Colonic mucosa (tissue), 4 donors: Measurements from ENCODE around the gene PLEKHG5. TPM values are rescaled to one million over a fixed set of nuclear protein-coding genes. Genes with fewer than 3 reads are reported as not detected.

Experiments
- DNase-seq: peaks from one replicate; pipeline ENCODE4 v3.0.0-alpha.2; 2020
- H3K27ac ChIP-seq: fragments of 200-600 bp; one replicate; pipeline ENCODE4 v1.8.0; 2021
- H3K27me3 ChIP-seq: fragments of 200-600 bp; one replicate; pipeline ENCODE4 v1.8.0; 2021
- H3K36me3 ChIP-seq: fragments of 200-600 bp; one replicate; pipeline ENCODE4 v1.8.0; 2021
- H3K4me1 ChIP-seq: fragments of 200-600 bp; one replicate; pipeline ENCODE4 v1.8.0; 2021; ENCODE audit warnings: mild to moderate bottlenecking
- H3K4me3 ChIP-seq: fragments of 200-600 bp; one replicate; pipeline ENCODE4 v1.8.0; 2021
- H3K9ac ChIP-seq, 2 donors: one replicate each; pipeline ENCODE4 v1.7.0; 2013; ENCODE audit warnings: control low read depth in 2 of 2, low read depth in 2 of 2, low read length in 2 of 2
- H3K9me3 ChIP-seq: fragments of 200-600 bp; one replicate; pipeline ENCODE4 v1.8.0; 2021
- CTCF ChIP-seq: fragments of 200-600 bp; IDR thresholded peaks from one replicate; pipeline ENCODE4 v1.8.0; 2022; ENCODE audit warnings: antibody characterized with exemption, mild to moderate bottlenecking
- intact Hi-C: fragments of 100-400 bp; cut with DNase I; formaldehyde crosslinking; loops from one replicate; pipeline ENCODE4 v1.14.1; 2022
- total RNA-seq, 2 donors: library from RNA; stranded (reverse); fragmentation: NEBNext Ultra II Directional in 1 of 2; extraction: Animal tissue kit (Norgen Biotek cat#: 25700) in 1 of 2; gene quantifications; one replicate each; pipeline ENCODE4 v1.2.1, GENCODE V29; 2021
- donor health status: healthy.
- donor health status: DM: no; HTN: no; CAD: no.
- donor health status: DM: no; HTN: no; CAD: no.

The PLEKHG5 gene
- total RNA-seq, 2 donors from 2014 or later = 13.9 to 19.6 TPM

GRCh38 chr1:6490181-6491080 lies 1.0 kb downstream of the PLEKHG5 start:
- Histone ChIP-seq H3K4me3 (peak overlapping the region; percentile 81), H3K27me3 (no peaks in the 10 kb centered on the region), H3K36me3 (no peaks in the 10 kb centered on the region), H3K4me1 (peaks cover 6% of the 10 kb centered on the region), H3K9ac (peak overlapping the region; percentile 79 to 84), H3K27ac (peak overlapping the region; percentile 67), H3K9me3 (no peaks in the 10 kb centered on the region)
- peak; percentile 84 for DNase-seq
- intact Hi-C loops = no loop called here
- peak; percentile 3 for TF ChIP-seq CTCF

GRCh38 chr1:6489799-6490180 lies 1.7 kb downstream of the PLEKHG5 start:
- peak overlapping the region; percentile 81 for H3K4me3 ChIP-seq
- H3K4me1 ChIP-seq = peaks cover 6% of the 10 kb centered on the region
- no peaks in the 10 kb centered on the region for H3K36me3 ChIP-seq
- H3K27me3 ChIP-seq = no peaks in the 10 kb centered on the region
- H3K27ac ChIP-seq = peak overlapping the region; percentile 67
- TF ChIP-seq CTCF = peak; percentile 98
- DNase-seq = peak; percentile 83
- intact Hi-C loops = loop anchor here (5.0 kb wide), 1 partner anchor 158 kb away; no protein-coding TSS in a partner anchor
- peak overlapping the region; percentile 79 to 84 for H3K9ac ChIP-seq
- no peaks in the 10 kb centered on the region for H3K9me3 ChIP-seq

- Histone ChIP-seq H3K4me1 (peaks cover 6% of the 10 kb centered on the region), H3K9me3 (no peaks in the 10 kb centered on the region), H3K36me3 (no peaks in the 10 kb centered on the region), H3K27me3 (no peaks in the 10 kb centered on the region), H3K4me3 (no peak overlapping the region), H3K9ac (peak overlapping the region in 1 of 2 donors; percentile 46), H3K27ac (peak overlapping the region; percentile 27)
- intact Hi-C loops = loop anchor here (5.0 kb wide), 1 partner anchor 158 kb away; no protein-coding TSS in a partner anchor
- no peak for DNase-seq
- no peak for TF ChIP-seq CTCF
Measured at GRCh38 chr1:6489383-6489765, 2.1 kb downstream of the PLEKHG5 start.

- peaks cover 7% of the 10 kb centered on the region for H3K4me1 ChIP-seq
- peak overlapping the region; percentile 27 for H3K27ac ChIP-seq
- no peak overlapping the region for H3K4me3 ChIP-seq
- H3K9ac ChIP-seq = peak overlapping the region in 1 of 2 donors; percentile 46
- peak; percentile 85 for DNase-seq
- H3K9me3 ChIP-seq = no peaks in the 10 kb centered on the region
- intact Hi-C loops = loop anchor here (5.0 kb wide), 1 partner anchor 159 kb away; no protein-coding TSS in a partner anchor
- H3K27me3 ChIP-seq = no peaks in the 10 kb centered on the region
- TF ChIP-seq CTCF = no peak
- H3K36me3 ChIP-seq = no peaks in the 10 kb centered on the region
Measured at GRCh38 chr1:6488602-6489382, 2.7 kb downstream of the PLEKHG5 start.

- TF ChIP-seq CTCF = no peak
- Histone ChIP-seq H3K4me3 (no peak overlapping the region), H3K9ac (no peak overlapping the region), H3K36me3 (no peaks in the 10 kb centered on the region), H3K9me3 (no peaks in the 10 kb centered on the region), H3K4me1 (peaks cover 11% of the 10 kb centered on the region), H3K27me3 (no peaks in the 10 kb centered on the region), H3K27ac (no peak overlapping the region)
- DNase-seq = no peak
- intact Hi-C loops = loop anchor here (5.0 kb wide), 1 partner anchor 159 kb away; no protein-coding TSS in a partner anchor
Measured at GRCh38 chr1:6487804-6488484, 3.5 kb downstream of the PLEKHG5 start.
